Measurements from ENCODE around the gene ADORA1.

ADORA1 gene

DNA sequence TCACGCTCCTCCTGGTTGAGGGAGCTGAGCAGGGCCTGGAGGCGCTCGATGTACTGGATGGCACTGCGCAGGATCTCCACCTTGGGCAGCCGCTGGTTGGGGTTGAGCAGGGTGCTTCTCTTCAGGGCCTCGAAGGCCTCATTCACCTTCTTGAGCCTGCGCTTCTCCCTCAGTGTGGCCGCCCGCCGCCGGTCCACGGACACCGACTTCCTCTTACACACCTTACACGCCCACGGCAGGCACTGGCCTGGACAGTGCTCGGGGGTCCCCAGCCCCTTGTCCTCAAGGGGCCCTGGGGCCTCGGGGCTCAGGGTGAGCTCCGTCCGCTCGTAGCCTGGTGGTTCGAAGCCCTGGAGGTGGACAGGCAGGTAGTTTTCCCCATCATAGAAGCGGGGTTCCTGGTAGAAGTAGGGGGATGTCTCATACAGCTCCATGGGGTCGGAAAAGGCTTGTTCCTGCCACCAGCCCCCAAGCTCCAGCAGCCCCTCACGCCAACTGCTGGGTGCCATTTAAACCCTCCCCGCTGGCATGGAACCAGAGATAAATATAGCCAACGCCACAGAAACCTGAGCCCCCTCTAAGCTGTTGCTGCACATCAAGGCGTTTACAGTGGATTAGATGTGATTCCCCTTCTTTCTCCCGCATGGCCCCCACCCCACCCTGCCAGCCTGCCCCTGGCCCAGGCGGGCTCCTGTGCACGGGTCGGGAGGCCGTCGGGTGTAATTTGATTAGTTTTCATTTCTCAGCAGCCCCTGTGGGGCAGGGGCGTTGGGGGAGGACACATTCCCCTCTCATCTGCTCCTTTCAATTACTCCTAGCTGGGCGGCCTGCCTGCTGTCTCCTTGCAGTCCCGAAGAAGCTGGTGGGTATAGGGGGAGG is 41.8 kb upstream of the ADORA1 start, which contains the start of gene MYOG:
Gene MYOG, minus strand, starts transcription at position 485 of the 879 bp plus-strand sequence. Its CDS starts 51 bp downstream, at position 434.
- Histone ChIP-seq H3K36me3 (replicated peaks; ENCODE audit: insufficient read depth, low read length) (no peaks in the 10 kb centered on the region), H3K9me3 (replicated peaks; ENCODE audit: insufficient read depth, low read length) (no peaks in the 10 kb centered on the region), H3K4me2 (ENCODE audit: low read depth, low read length) (no peak within 1 kb of the TSS), H3F3A (ENCODE audit: insufficient read depth, low read length) (no peaks in the 10 kb centered on the region), H3K9ac (ENCODE audit: low read length) (no peak within 1 kb of the TSS), H3K27ac (ENCODE audit: low read length) (no peak within 1 kb of the TSS), H4K20me1 (ENCODE audit: insufficient read depth, low read length) (no peaks in the 10 kb centered on the region), H3K79me2 (ENCODE audit: low read length) (no peaks in the 10 kb centered on the region), H3K4me1 (ENCODE audit: low read length) (no peaks in the 10 kb centered on the region), H3K27me3 (replicated peaks; ENCODE audit: insufficient read depth, low read length) (no peaks in the 10 kb centered on the region; the same call in 1 of the 2 replicates), H2AFZ (ENCODE audit: low read length) (no peak within 1 kb of the TSS), H3K4me3 (ENCODE audit: low read length) (no peak within 1 kb of the TSS), H3K9me2 (replicated peaks; ENCODE audit: insufficient read depth, low read length) (no peaks in the 10 kb centered on the region)
- DNase-seq: no peak
- TF ChIP-seq, protein P1, sequence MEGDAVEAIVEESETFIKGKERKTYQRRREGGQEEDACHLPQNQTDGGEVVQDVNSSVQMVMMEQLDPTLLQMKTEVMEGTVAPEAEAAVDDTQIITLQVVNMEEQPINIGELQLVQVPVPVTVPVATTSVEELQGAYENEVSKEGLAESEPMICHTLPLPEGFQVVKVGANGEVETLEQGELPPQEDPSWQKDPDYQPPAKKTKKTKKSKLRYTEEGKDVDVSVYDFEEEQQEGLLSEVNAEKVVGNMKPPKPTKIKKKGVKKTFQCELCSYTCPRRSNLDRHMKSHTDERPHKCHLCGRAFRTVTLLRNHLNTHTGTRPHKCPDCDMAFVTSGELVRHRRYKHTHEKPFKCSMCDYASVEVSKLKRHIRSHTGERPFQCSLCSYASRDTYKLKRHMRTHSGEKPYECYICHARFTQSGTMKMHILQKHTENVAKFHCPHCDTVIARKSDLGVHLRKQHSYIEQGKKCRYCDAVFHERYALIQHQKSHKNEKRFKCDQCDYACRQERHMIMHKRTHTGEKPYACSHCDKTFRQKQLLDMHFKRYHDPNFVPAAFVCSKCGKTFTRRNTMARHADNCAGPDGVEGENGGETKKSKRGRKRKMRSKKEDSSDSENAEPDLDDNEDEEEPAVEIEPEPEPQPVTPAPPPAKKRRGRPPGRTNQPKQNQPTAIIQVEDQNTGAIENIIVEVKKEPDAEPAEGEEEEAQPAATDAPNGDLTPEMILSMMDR (IDR thresholded peaks at IDR 0.05; ENCODE audit: low read length): no peak
- TF ChIP-seq EZH2phosphoT487 (IDR thresholded peaks at IDR 0.05; ENCODE audit: low read length) (no peak), EZH2 (optimal IDR thresholded peaks at IDR 0.05; ENCODE audit: low read depth, low read length) (no peak)

DNA sequence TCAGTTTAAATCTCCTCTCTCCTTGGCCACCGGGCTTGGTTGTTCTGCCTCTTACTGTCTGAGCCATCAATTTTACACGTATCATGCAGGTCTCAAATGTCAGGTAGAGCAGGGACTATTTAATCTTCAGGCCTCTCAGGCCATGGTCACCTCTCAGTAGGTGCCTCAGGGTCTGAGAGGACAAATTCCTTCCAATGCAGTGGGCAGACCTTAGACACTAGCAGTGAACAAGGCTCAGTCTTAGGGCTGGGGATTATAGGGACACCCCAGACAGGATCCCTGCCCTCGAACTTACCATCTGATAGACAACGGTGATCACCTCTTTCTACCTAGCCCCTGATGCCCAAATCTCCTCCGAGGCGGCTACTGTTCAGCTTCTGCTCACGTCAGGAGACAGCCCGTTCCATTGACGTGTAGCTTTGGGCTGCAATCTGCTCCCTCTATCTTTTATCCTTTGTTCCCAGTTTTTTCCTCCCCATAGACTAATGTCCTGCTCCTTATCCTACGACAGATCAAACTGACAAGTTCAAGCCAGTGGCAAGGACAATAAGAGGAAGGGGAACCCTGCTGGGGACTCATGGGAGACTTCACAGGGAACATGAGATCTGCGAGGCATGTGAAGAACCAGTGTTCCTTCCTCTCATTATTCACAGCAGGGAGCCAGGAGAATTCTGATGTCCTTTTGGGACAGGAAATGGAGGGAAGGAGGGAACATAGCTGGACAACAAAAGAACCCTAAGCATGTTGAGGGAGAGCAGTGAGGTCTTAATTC is 40.3 kb upstream of the ADORA1 start:
- no peaks in the 10 kb centered on the region for H3K9me2 ChIP-seq (replicated peaks; ENCODE audit: insufficient read depth, low read length)
- H3K9me3 ChIP-seq (replicated peaks; ENCODE audit: insufficient read depth, low read length): no peaks in the 10 kb centered on the region
- no peak overlapping the region for H3K9ac ChIP-seq (ENCODE audit: low read length)
- no peaks in the 10 kb centered on the region for H3K4me1 ChIP-seq (ENCODE audit: low read length)
- no peak overlapping the region for H3K4me2 ChIP-seq (ENCODE audit: low read depth, low read length)
- H3K27ac ChIP-seq (ENCODE audit: low read length): no peak overlapping the region
- no peak overlapping the region for H3K4me3 ChIP-seq (ENCODE audit: low read length)
- TF ChIP-seq EZH2 (optimal IDR thresholded peaks at IDR 0.05; ENCODE audit: low read depth, low read length) (no peak), EZH2phosphoT487 (IDR thresholded peaks at IDR 0.05; ENCODE audit: low read length) (no peak)
- TF ChIP-seq, protein P1 (IDR thresholded peaks at IDR 0.05; ENCODE audit: low read length): no peak
- no peaks in the 10 kb centered on the region for H3K79me2 ChIP-seq (ENCODE audit: low read length)
- no peaks in the 10 kb centered on the region for H4K20me1 ChIP-seq (ENCODE audit: insufficient read depth, low read length)
- H2AFZ ChIP-seq (ENCODE audit: low read length): no peak overlapping the region
- DNase-seq: no peak
- no peaks in the 10 kb centered on the region for H3F3A ChIP-seq (ENCODE audit: insufficient read depth, low read length)
- H3K36me3 ChIP-seq (replicated peaks; ENCODE audit: insufficient read depth, low read length): no peaks in the 10 kb centered on the region
- no peaks in the 10 kb centered on the region; the same call in 1 of the 2 replicates for H3K27me3 ChIP-seq (replicated peaks; ENCODE audit: insufficient read depth, low read length)

GRCh38 chr1:203088441-203088840 is 39.1 kb upstream of the ADORA1 start:
- Histone ChIP-seq H3K4me3 (ENCODE audit: low read length) (no peak overlapping the region), H2AFZ (ENCODE audit: low read length) (no peak overlapping the region)

More at GRCh38 chr1:203088441-203088840, 39.1 kb upstream of the ADORA1 start:
- H3K27me3 ChIP-seq (replicated peaks; ENCODE audit: insufficient read depth, low read length): no peaks in the 10 kb centered on the region; the same call in 1 of the 2 replicates
- no peaks in the 10 kb centered on the region for H3K9me2 ChIP-seq (replicated peaks; ENCODE audit: insufficient read depth, low read length)
- no peaks in the 10 kb centered on the region for H3K9me3 ChIP-seq (replicated peaks; ENCODE audit: insufficient read depth, low read length)
- no peaks in the 10 kb centered on the region for H4K20me1 ChIP-seq (ENCODE audit: insufficient read depth, low read length)
- no peak overlapping the region for H3K9ac ChIP-seq (ENCODE audit: low read length)
- H3K27ac ChIP-seq (ENCODE audit: low read length): no peak overlapping the region
- no peaks in the 10 kb centered on the region for H3K4me1 ChIP-seq (ENCODE audit: low read length)
- H3K79me2 ChIP-seq (ENCODE audit: low read length): no peaks in the 10 kb centered on the region
- H3K36me3 ChIP-seq (replicated peaks; ENCODE audit: insufficient read depth, low read length): no peaks in the 10 kb centered on the region
- H3K4me2 ChIP-seq (ENCODE audit: low read depth, low read length): no peak overlapping the region
- no peaks in the 10 kb centered on the region for H3F3A ChIP-seq (ENCODE audit: insufficient read depth, low read length)
- TF ChIP-seq, protein P1 (IDR thresholded peaks at IDR 0.05; ENCODE audit: low read length): no peak
- TF ChIP-seq EZH2phosphoT487 (IDR thresholded peaks at IDR 0.05; ENCODE audit: low read length): no peak
- TF ChIP-seq EZH2 (optimal IDR thresholded peaks at IDR 0.05; ENCODE audit: low read depth, low read length): no peak
- no peak for DNase-seq

Data from MM.1S (cell line).